ENCODE results near the gene SNRNP25.

SNRNP25 gene

DNA sequence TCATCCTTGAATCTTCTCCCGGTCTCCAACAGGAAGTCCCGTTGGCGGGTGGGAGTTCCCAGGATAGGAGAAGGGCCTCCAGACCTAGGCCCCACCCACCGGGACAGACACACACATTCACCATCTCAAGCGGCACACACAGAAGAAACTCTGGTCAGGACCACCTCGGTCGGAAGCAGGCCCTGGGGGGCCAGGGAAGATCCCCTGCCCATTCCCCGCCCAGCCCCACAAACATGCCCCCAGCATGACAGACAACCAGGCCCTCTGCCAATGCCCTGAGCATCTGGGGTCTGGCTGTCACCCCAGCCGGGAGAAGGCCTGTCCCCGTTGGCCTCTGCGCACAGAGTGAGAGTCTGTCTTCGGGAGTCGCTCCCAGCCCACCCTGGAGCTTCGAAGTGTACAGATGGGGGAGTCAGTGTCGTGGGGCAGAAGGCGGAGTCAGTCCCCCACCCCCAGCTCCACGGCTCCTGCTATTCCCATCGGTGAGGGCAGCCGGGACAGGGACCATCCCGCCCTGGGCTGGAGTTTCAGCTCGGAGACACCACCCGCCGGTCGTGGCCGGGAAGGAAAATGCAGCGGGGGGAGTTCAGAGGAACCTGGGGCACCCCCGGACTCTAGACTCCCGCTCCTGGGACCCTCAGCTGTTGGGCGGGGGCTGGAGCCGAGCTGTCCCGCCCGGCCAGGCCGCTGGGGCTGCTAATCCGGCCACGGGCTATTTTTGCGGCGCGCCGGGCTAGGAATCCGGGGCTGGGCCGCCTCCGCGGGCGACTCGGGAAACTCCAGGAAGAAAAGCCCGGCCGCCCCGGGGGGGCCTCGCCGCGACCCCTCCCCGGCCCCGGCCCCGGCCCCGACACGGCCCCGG is 18.1 kb downstream of the SNRNP25 start (continued):
- TF ChIP-seq ZNF530 (tag by site-specific recombination; IDR thresholded peaks at IDR 0.05; ENCODE audit: low read depth): no peak
- TF ChIP-seq ZNF555 (tag by site-specific recombination; conservative IDR thresholded peaks at IDR 0.05): no peak
- TF ChIP-seq ZNF776 (tag by site-specific recombination; IDR thresholded peaks at IDR 0.05; ENCODE audit: borderline replicate concordance): no peak
- no peak for TF ChIP-seq ZNF560 (tag by site-specific recombination; IDR thresholded peaks at IDR 0.05; ENCODE audit: borderline replicate concordance)
- no peak for TF ChIP-seq ZNF571 (tag by site-specific recombination; IDR thresholded peaks at IDR 0.05)
- TF ChIP-seq, protein P1, sequence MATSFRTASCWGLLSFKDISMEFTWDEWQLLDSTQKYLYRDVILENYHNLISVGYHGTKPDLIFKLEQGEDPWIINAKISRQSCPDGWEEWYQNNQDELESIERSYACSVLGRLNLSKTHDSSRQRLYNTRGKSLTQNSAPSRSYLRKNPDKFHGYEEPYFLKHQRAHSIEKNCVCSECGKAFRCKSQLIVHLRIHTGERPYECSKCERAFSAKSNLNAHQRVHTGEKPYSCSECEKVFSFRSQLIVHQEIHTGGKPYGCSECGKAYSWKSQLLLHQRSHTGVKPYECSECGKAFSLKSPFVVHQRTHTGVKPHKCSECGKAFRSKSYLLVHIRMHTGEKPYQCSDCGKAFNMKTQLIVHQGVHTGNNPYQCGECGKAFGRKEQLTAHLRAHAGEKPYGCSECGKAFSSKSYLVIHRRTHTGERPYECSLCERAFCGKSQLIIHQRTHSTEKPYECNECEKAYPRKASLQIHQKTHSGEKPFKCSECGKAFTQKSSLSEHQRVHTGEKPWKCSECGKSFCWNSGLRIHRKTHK (tag by site-specific recombination; IDR thresholded peaks at IDR 0.05): no peak
- TF ChIP-seq ZBTB20 (tag by site-specific recombination; IDR thresholded peaks at IDR 0.05): peak; percentile 80
- TF ChIP-seq ZNF274 (IDR thresholded peaks at IDR 0.05; ENCODE audit: low read length): no peak
- TF ChIP-seq ZNF274 (tag by site-specific recombination; IDR thresholded peaks at IDR 0.05; ENCODE audit: borderline replicate concordance): no peak
- TF ChIP-seq ZNF138 (tag by site-specific recombination; IDR thresholded peaks at IDR 0.05; ENCODE audit: borderline replicate concordance): no peak
- no peak for TF ChIP-seq YY1 (tag by site-specific recombination; IDR thresholded peaks at IDR 0.05)
- no peak for TF ChIP-seq ZNF626 (tag by site-specific recombination; IDR thresholded peaks at IDR 0.05)
- no peak for TF ChIP-seq ZNF792 (tag by site-specific recombination; IDR thresholded peaks at IDR 0.05)
- TF ChIP-seq ZNF488 (tag by site-specific recombination; IDR thresholded peaks at IDR 0.05): no peak
- no peak for TF ChIP-seq ZSCAN18 (tag by site-specific recombination; IDR thresholded peaks at IDR 0.05)
- TF ChIP-seq ZNF664 (tag by site-specific recombination; IDR thresholded peaks at IDR 0.05): no peak
- TF ChIP-seq HOXC10 (CRISPR knock-in tag; IDR thresholded peaks at IDR 0.05): no peak
- no peak for TF ChIP-seq ZSCAN23 (tag by site-specific recombination; IDR thresholded peaks at IDR 0.05)
- no peak for TF ChIP-seq RBAK (tag by site-specific recombination; IDR thresholded peaks at IDR 0.05)
- TF ChIP-seq, protein P2, sequence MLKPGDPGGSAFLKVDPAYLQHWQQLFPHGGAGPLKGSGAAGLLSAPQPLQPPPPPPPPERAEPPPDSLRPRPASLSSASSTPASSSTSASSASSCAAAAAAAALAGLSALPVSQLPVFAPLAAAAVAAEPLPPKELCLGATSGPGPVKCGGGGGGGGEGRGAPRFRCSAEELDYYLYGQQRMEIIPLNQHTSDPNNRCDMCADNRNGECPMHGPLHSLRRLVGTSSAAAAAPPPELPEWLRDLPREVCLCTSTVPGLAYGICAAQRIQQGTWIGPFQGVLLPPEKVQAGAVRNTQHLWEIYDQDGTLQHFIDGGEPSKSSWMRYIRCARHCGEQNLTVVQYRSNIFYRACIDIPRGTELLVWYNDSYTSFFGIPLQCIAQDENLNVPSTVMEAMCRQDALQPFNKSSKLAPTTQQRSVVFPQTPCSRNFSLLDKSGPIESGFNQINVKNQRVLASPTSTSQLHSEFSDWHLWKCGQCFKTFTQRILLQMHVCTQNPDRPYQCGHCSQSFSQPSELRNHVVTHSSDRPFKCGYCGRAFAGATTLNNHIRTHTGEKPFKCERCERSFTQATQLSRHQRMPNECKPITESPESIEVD (tag by site-specific recombination; IDR thresholded peaks at IDR 0.05): no peak
- TF ChIP-seq ZNF114 (tag by site-specific recombination; IDR thresholded peaks at IDR 0.05): no peak
- TF ChIP-seq ZNF18 (tag by site-specific recombination; IDR thresholded peaks at IDR 0.05): no peak
- no peak for TF ChIP-seq ZNF529 (tag by site-specific recombination; IDR thresholded peaks at IDR 0.05; ENCODE audit: insufficient replicate concordance)
- no peak for TF ChIP-seq ZNF610 (tag by site-specific recombination; IDR thresholded peaks at IDR 0.05; ENCODE audit: borderline replicate concordance)
- peak; percentile 34; the same call in 1 of the 2 replicates for TF ChIP-seq ZNF398 (tag by site-specific recombination; IDR thresholded peaks at IDR 0.05)
- TF ChIP-seq BCL11A (tag by site-specific recombination; IDR thresholded peaks at IDR 0.05; ENCODE audit: low read depth): no peak
- TF ChIP-seq, protein P3, sequence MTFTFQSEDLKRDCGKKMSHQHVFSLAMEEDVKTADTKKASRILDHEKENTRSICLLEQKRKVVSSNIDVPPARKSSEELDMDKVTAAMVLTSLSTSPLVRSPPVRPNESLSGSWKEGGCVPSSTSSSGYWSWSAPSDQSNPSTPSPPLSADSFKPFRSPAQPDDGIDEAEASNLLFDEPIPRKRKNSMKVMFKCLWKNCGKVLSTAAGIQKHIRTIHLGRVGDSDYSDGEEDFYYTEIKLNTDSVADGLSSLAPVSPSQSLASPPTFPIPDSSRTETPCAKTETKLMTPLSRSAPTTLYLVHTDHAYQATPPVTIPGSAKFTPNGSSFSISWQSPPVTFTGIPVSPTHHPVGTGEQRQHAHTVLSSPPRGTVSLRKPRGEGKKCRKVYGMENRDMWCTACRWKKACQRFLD (tag by site-specific recombination; IDR thresholded peaks at IDR 0.05): no peak
- no peak for TF ChIP-seq ZNF623 (tag by site-specific recombination; IDR thresholded peaks at IDR 0.05)
